Bronchus fibroblast of lung (primary cell): Measurements from ENCODE around the gene LRIF1. TPM values are rescaled to one million over a fixed set of nuclear protein-coding genes. Genes with fewer than 3 reads are reported as not detected.

Experiments
- total RNA-seq: library from RNA; depleted of rRNA; stranded (reverse); fragments of >200 nt; gene quantifications from 2 replicates; pipeline ENCODE4 v1.2.3, GENCODE V29; 2015

LRIF1 gene, protein sequence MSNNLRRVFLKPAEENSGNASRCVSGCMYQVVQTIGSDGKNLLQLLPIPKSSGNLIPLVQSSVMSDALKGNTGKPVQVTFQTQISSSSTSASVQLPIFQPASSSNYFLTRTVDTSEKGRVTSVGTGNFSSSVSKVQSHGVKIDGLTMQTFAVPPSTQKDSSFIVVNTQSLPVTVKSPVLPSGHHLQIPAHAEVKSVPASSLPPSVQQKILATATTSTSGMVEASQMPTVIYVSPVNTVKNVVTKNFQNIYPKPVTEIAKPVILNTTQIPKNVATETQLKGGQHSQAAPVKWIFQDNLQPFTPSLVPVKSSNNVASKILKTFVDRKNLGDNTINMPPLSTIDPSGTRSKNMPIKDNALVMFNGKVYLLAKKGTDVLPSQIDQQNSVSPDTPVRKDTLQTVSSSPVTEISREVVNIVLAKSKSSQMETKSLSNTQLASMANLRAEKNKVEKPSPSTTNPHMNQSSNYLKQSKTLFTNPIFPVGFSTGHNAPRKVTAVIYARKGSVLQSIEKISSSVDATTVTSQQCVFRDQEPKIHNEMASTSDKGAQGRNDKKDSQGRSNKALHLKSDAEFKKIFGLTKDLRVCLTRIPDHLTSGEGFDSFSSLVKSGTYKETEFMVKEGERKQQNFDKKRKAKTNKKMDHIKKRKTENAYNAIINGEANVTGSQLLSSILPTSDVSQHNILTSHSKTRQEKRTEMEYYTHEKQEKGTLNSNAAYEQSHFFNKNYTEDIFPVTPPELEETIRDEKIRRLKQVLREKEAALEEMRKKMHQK
- total RNA-seq = 7.1 and 8.6 TPM in 2 replicates

DNA sequence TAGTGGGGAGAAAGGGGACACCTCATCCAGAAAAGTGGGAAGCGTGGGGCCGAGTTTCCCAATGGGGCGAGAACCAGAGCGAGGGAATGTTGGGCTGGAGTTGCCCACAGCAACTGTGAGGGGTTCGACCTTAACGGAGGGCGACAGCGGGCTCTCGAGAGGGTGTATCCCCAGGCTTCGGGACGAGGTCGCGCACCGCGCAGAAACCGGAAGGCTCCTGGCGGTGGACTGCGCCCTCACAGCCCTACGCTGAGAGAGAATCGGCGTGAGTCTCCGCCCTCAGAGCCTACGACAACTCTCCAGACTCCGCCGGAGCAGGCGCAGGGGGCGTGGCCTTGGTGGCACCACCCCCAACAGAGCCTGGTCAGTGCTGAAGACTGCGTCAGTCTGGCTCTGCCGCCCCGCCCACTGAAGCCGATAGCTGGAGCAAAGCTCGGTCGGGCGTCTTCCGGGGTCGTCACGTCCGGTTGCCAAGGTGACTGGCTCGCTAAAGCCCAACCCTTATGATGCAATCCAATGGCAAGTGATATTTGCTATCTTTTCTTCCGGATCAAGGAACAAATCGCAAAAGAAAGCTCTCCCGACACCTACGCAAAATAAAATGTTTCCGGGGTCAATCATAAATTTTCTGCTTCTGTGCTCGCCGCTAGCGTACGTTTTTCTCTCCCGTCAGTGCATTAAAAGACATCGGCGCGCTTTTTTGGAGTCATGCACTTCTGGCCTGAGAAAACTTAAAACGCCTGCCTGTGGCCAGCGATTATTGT is at the start of gene LRIF1:
Gene LRIF1 (minus strand): TSS at position 232 of the 764 bp plus-strand sequence. CDS start 234 bp downstream, outside the sequence.

Other genes with a start within 250 kb of the LRIF1 start
- gene CD53, start 90.8 kb downstream of the LRIF1 start, total RNA-seq = not detected in 2 replicates
- gene DRAM2, start 176.2 kb upstream of the LRIF1 start, total RNA-seq = 28.1 and 29.0 TPM in 2 replicates
- gene CEPT1, start 176.3 kb upstream of the LRIF1 start, total RNA-seq = 18.4 and 20.2 TPM in 2 replicates
- 0.84 and 2.1 TPM in 2 replicates for gene DENND2D, start 236.7 kb upstream of the LRIF1 start, total RNA-seq